ENCODE measurements around the gene CDX1. TPM values are rescaled to one million over a fixed set of nuclear protein-coding genes. Genes with fewer than 3 reads are reported as not detected.

The CDX1 gene
- polyA plus RNA-seq, 4 donors: 205 to 308 (median 228) TPM

- peak overlapping the region in 1 of 3 donors; percentile 51 for H3K4me3 ChIP-seq (ENCODE audit: low read depth in 1 of 3, low read length in 3 of 3)
- DNase-seq (no peak), FAIRE-seq (no peak)
- H3K4me1 ChIP-seq (ENCODE audit: control insufficient read depth in 3 of 3, insufficient read depth in 2 of 3, low read depth in 1 of 3, low read length in 2 of 3): peaks cover 0 to 12% (median 0%) of the 10 kb centered on the region in 3 donors
- peak overlapping the region in 2 of 3 donors; percentile 59 to 75 for H3K27ac ChIP-seq (ENCODE audit: low read depth in 1 of 3, low read length in 2 of 3)
- no peaks in the 10 kb centered on the region for H3K27me3 ChIP-seq (ENCODE audit: control insufficient read depth in 3 of 3, insufficient read depth in 3 of 3, low read length in 3 of 3)
- H3K36me3 ChIP-seq (ENCODE audit: control insufficient read depth in 3 of 3, insufficient read depth in 2 of 3, low read depth in 1 of 3, low read length in 3 of 3): peaks cover 0 to 1% (median 0%) of the 10 kb centered on the region in 3 donors
- H3K9me3 ChIP-seq (ENCODE audit: control insufficient read depth in 2 of 2, insufficient read depth in 1 of 2, low read depth in 1 of 2, low read length in 1 of 2): no peaks in the 10 kb centered on the region
- 60 to 74% (median 72%) methylated on average over 7 of the region's 7 CpGs for whole genome bisulfite sequencing, 3 donors
These were observed 11.9 kb upstream of the CDX1 start for GRCh38 chr5:150154618-150155128.

GRCh38 chr5:150155258-150156026 is 11.1 kb upstream of the CDX1 start, which contains the start of gene PDGFRB:
Gene PDGFRB, minus strand, starts transcription at chr5:150155845. Its CDS starts 18,798 bp downstream, at chr5:150137047.
- Histone ChIP-seq H3K4me1 (ENCODE audit: control insufficient read depth in 3 of 3, insufficient read depth in 2 of 3, low read depth in 1 of 3, low read length in 2 of 3) (peaks cover 0 to 17% (median 0%) of the 10 kb centered on the region in 3 donors), H3K9me3 (ENCODE audit: control insufficient read depth in 2 of 2, insufficient read depth in 1 of 2, low read depth in 1 of 2, low read length in 1 of 2) (no peaks in the 10 kb centered on the region), H3K27me3 (ENCODE audit: control insufficient read depth in 3 of 3, insufficient read depth in 3 of 3, low read length in 3 of 3) (no peaks in the 10 kb centered on the region), H3K36me3 (ENCODE audit: control insufficient read depth in 3 of 3, insufficient read depth in 2 of 3, low read depth in 1 of 3, low read length in 3 of 3) (no peaks in the 10 kb centered on the region), H3K27ac (ENCODE audit: low read depth in 1 of 3, low read length in 2 of 3) (peak within 1 kb of the TSS in 2 of 3 donors; percentile 59 to 75), H3K4me3 (ENCODE audit: low read depth in 1 of 3, low read length in 3 of 3) (peak within 1 kb of the TSS in 2 of 3 donors; percentile 26 to 51)
- DNase-seq: peak in 1 of 2 donors; percentile 53
- FAIRE-seq: no peak
- WGBS, 3 donors: 19 to 59% (median 38%) methylated on average over 12 to 17 of the region's 17 CpGs

- DNase-seq: no peak
- Histone ChIP-seq H3K4me1 (ENCODE audit: control insufficient read depth in 3 of 3, insufficient read depth in 2 of 3, low read depth in 1 of 3, low read length in 2 of 3) (peaks cover 0 to 22% (median 0%) of the 10 kb centered on the region in 3 donors), H3K27me3 (ENCODE audit: control insufficient read depth in 3 of 3, insufficient read depth in 3 of 3, low read length in 3 of 3) (no peaks in the 10 kb centered on the region), H3K27ac (ENCODE audit: low read depth in 1 of 3, low read length in 2 of 3) (peak overlapping the region in 2 of 3 donors; percentile 59 to 75), H3K4me3 (ENCODE audit: low read depth in 1 of 3, low read length in 3 of 3) (peak overlapping the region in 1 of 3 donors; percentile 51), H3K36me3 (ENCODE audit: control insufficient read depth in 3 of 3, insufficient read depth in 2 of 3, low read depth in 1 of 3, low read length in 3 of 3) (no peaks in the 10 kb centered on the region), H3K9me3 (ENCODE audit: control insufficient read depth in 2 of 2, insufficient read depth in 1 of 2, low read depth in 1 of 2, low read length in 1 of 2) (no peaks in the 10 kb centered on the region)
- FAIRE-seq: no peak
- 27 to 66% (median 43%) methylated on average over 9 of the region's 9 CpGs for WGBS, 3 donors
These were observed 10.6 kb upstream of the CDX1 start for GRCh38 chr5:150156027-150156368.

GRCh38 chr5:150156540-150156939 is 10.0 kb upstream of the CDX1 start:
- H3K9me3 ChIP-seq (ENCODE audit: control insufficient read depth in 2 of 2, insufficient read depth in 1 of 2, low read depth in 1 of 2, low read length in 1 of 2): no peaks in the 10 kb centered on the region
- no peaks in the 10 kb centered on the region for H3K27me3 ChIP-seq (ENCODE audit: control insufficient read depth in 3 of 3, insufficient read depth in 3 of 3, low read length in 3 of 3)
- H3K36me3 ChIP-seq (ENCODE audit: control insufficient read depth in 3 of 3, insufficient read depth in 2 of 3, low read depth in 1 of 3, low read length in 3 of 3): no peaks in the 10 kb centered on the region
- peak overlapping the region in 2 of 3 donors; percentile 59 to 75 for H3K27ac ChIP-seq (ENCODE audit: low read depth in 1 of 3, low read length in 2 of 3)
- peaks cover 0 to 27% (median 0%) of the 10 kb centered on the region in 3 donors for H3K4me1 ChIP-seq (ENCODE audit: control insufficient read depth in 3 of 3, insufficient read depth in 2 of 3, low read depth in 1 of 3, low read length in 2 of 3)
- 68 to 85% (median 76%) methylated on average over 4 of the region's 4 CpGs for WGBS, 3 donors
- no peak for FAIRE-seq
- no peak for DNase-seq
- H3K4me3 ChIP-seq (ENCODE audit: low read depth in 1 of 3, low read length in 3 of 3): no peak overlapping the region

DNA sequence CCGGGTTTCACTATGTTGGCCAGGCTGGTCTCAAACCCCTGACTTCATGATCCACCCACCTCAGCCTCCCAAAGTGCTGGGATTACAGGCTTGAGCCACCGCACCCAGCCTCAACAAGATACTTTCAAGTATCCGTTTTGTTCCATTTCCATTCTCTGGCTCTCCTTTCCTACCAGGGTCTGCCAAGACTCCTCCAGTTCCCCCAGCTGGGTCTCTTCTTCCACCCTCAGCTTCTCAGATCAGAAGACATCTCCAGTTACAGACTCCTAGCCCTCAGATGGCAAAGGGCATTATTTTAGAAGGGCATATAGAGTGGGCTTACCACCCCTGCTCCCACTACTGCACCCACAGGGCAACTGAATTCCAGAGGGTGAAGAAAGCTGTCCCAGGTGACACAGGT is 9.4 kb upstream of the CDX1 start:
- no peaks in the 10 kb centered on the region for H3K9me3 ChIP-seq (ENCODE audit: control insufficient read depth in 2 of 2, insufficient read depth in 1 of 2, low read depth in 1 of 2, low read length in 1 of 2)
- no peaks in the 10 kb centered on the region for H3K36me3 ChIP-seq (ENCODE audit: control insufficient read depth in 3 of 3, insufficient read depth in 2 of 3, low read depth in 1 of 3, low read length in 3 of 3)
- H3K27ac ChIP-seq (ENCODE audit: low read depth in 1 of 3, low read length in 2 of 3): peak overlapping the region in 2 of 3 donors; percentile 28 to 39
- H3K27me3 ChIP-seq (ENCODE audit: control insufficient read depth in 3 of 3, insufficient read depth in 3 of 3, low read length in 3 of 3): no peaks in the 10 kb centered on the region
- 77 to 90% (median 82%) methylated on average over 3 of the region's 3 CpGs for WGBS, 3 donors
- H3K4me1 ChIP-seq (ENCODE audit: control insufficient read depth in 3 of 3, insufficient read depth in 2 of 3, low read depth in 1 of 3, low read length in 2 of 3): peaks cover 0 to 33% (median 0%) of the 10 kb centered on the region in 3 donors
- H3K4me3 ChIP-seq (ENCODE audit: low read depth in 1 of 3, low read length in 3 of 3): no peak overlapping the region
- FAIRE-seq (no peak), DNase-seq (no peak)

- peaks cover 0 to 44% (median 3%) of the 10 kb centered on the region in 3 donors for H3K4me1 ChIP-seq (ENCODE audit: control insufficient read depth in 3 of 3, insufficient read depth in 2 of 3, low read depth in 1 of 3, low read length in 2 of 3)
- WGBS, 3 donors: 61 to 72% (median 65%) methylated on average over 12 of the region's 12 CpGs
- DNase-seq (no peak), FAIRE-seq (no peak)
- H3K27me3 ChIP-seq (ENCODE audit: control insufficient read depth in 3 of 3, insufficient read depth in 3 of 3, low read length in 3 of 3): no peaks in the 10 kb centered on the region
- H3K4me3 ChIP-seq (ENCODE audit: low read depth in 1 of 3, low read length in 3 of 3): no peak overlapping the region
- H3K9me3 ChIP-seq (ENCODE audit: control insufficient read depth in 2 of 2, insufficient read depth in 1 of 2, low read depth in 1 of 2, low read length in 1 of 2): no peaks in the 10 kb centered on the region
- no peaks in the 10 kb centered on the region for H3K36me3 ChIP-seq (ENCODE audit: control insufficient read depth in 3 of 3, insufficient read depth in 2 of 3, low read depth in 1 of 3, low read length in 3 of 3)
- peak overlapping the region in 2 of 3 donors; percentile 19 to 49 for H3K27ac ChIP-seq (ENCODE audit: low read depth in 1 of 3, low read length in 2 of 3)
These were observed 8.2 kb upstream of the CDX1 start for GRCh38 chr5:150158170-150158949.

DNA sequence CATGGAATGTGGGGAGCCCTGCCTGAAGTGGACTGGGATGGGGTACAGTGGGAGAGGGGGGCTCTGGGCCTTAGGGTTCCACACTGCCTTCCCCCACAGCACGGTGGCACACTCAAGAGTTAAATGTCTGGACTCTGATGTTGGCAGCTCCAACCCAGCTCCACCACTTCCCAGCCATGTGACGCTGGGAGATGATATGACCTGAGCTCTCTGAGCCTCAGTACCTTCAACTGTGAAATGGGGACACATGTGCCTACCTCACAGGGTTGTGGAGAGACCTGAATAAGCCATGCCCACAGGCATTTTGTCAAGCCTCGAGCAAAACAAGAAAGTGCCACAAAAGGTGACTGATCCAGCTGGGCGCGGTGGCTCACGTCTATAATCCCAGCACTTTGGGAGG is 7.5 kb upstream of the CDX1 start:
- no peak for FAIRE-seq
- DNase-seq: no peak
- H3K27ac ChIP-seq (ENCODE audit: low read depth in 1 of 3, low read length in 2 of 3): peak overlapping the region in 1 of 3 donors; percentile 49
- H3K36me3 ChIP-seq (ENCODE audit: control insufficient read depth in 3 of 3, insufficient read depth in 2 of 3, low read depth in 1 of 3, low read length in 3 of 3): no peaks in the 10 kb centered on the region
- 66 to 71% (median 69%) methylated on average over 6 of the region's 6 CpGs for WGBS, 3 donors
- H3K4me1 ChIP-seq (ENCODE audit: control insufficient read depth in 3 of 3, insufficient read depth in 2 of 3, low read depth in 1 of 3, low read length in 2 of 3): peaks cover 2 to 51% (median 3%) of the 10 kb centered on the region in 3 donors
- no peaks in the 10 kb centered on the region for H3K9me3 ChIP-seq (ENCODE audit: control insufficient read depth in 2 of 2, insufficient read depth in 1 of 2, low read depth in 1 of 2, low read length in 1 of 2)
- H3K4me3 ChIP-seq (ENCODE audit: low read depth in 1 of 3, low read length in 3 of 3): no peak overlapping the region
- H3K27me3 ChIP-seq (ENCODE audit: control insufficient read depth in 3 of 3, insufficient read depth in 3 of 3, low read length in 3 of 3): no peaks in the 10 kb centered on the region

- Histone ChIP-seq H3K4me1 (ENCODE audit: control insufficient read depth in 3 of 3, insufficient read depth in 2 of 3, low read depth in 1 of 3, low read length in 2 of 3) (peaks cover 2 to 54% (median 7%) of the 10 kb centered on the region in 3 donors), H3K27me3 (ENCODE audit: control insufficient read depth in 3 of 3, insufficient read depth in 3 of 3, low read length in 3 of 3) (no peaks in the 10 kb centered on the region), H3K9me3 (ENCODE audit: control insufficient read depth in 2 of 2, insufficient read depth in 1 of 2, low read depth in 1 of 2, low read length in 1 of 2) (no peaks in the 10 kb centered on the region), H3K36me3 (ENCODE audit: control insufficient read depth in 3 of 3, insufficient read depth in 2 of 3, low read depth in 1 of 3, low read length in 3 of 3) (no peaks in the 10 kb centered on the region), H3K27ac (ENCODE audit: low read depth in 1 of 3, low read length in 2 of 3) (peak overlapping the region in 2 of 3 donors; percentile 10 to 81), H3K4me3 (ENCODE audit: low read depth in 1 of 3, low read length in 3 of 3) (no peak overlapping the region)
- DNase-seq (no peak), FAIRE-seq (no peak)
- WGBS, 3 donors: 51 to 86% (median 72%) methylated on average over 8 to 9 of the region's 9 CpGs
These were observed 6.8 kb upstream of the CDX1 start for GRCh38 chr5:150159741-150160179.
